Coronary artery (tissue), 2 donors: Measurements from ENCODE around the gene VPS37C.
A peak's percentile ranks its signal among the peaks of the same experiment; 100 is the strongest.

ENCODE experiments used
- DNase-seq: peaks from one replicate; pipeline ENCODE4 v3.0.0-alpha.2; 2017; ENCODE audit warnings: low spot score
- H3K27ac ChIP-seq, 2 donors: fragments of 200-600 bp; sonication (generic); one replicate each; pipeline ENCODE4 v1.5.1; 2016 to 2019
- H3K4me3 ChIP-seq: fragments of 200-600 bp; sonication (generic); 2 replicates; pipeline ENCODE4 v1.5.1; 2016; ENCODE audit warnings: mild to moderate bottlenecking, moderate library complexity
- CTCF ChIP-seq: fragments of 200-600 bp; sonication (generic); IDR thresholded peaks from one replicate; pipeline ENCODE4 v1.5.1; 2019; ENCODE audit warnings: antibody characterized with exemption

The VPS37C gene

GRCh38 chr11:61087426-61088119 is 73.7 kb downstream of the VPS37C start:
- Histone ChIP-seq H3K4me3 (no peak overlapping the region), H3K27ac (no peak overlapping the region)
- TF ChIP-seq CTCF: no peak
- peak; percentile 52 for DNase-seq

GRCh38 chr11:61083601-61084147 is 77.6 kb downstream of the VPS37C start:
- TF ChIP-seq CTCF: no peak
- H3K27ac ChIP-seq: no peak overlapping the region
- DNase-seq: peak; percentile 46
- H3K4me3 ChIP-seq: no peak overlapping the region

- H3K4me3 ChIP-seq: no peak overlapping the region
Observed at GRCh38 chr11:61082931-61083531, 78.2 kb downstream of the VPS37C start.

GRCh38 chr11:61082062-61082870 is 79.0 kb downstream of the VPS37C start:
- no peak for TF ChIP-seq CTCF
- DNase-seq: no peak
- Histone ChIP-seq H3K4me3 (no peak overlapping the region), H3K27ac (no peak overlapping the region)

More at GRCh38 chr11:61082931-61083531, 78.2 kb downstream of the VPS37C start:
- H3K27ac ChIP-seq: no peak overlapping the region
- no peak for TF ChIP-seq CTCF
- peak; percentile 56 for DNase-seq

- Histone ChIP-seq H3K4me3 (no peak overlapping the region), H3K27ac (no peak overlapping the region)
- TF ChIP-seq CTCF: no peak
- DNase-seq: no peak
Observed at GRCh38 chr11:61080986-61081590, 80.1 kb downstream of the VPS37C start.

- DNase-seq: no peak
- no peak overlapping the region for H3K27ac ChIP-seq
- no peak for TF ChIP-seq CTCF
Observed at GRCh38 chr11:61080526-61080925, 80.7 kb downstream of the VPS37C start.

More at GRCh38 chr11:61080526-61080925, 80.7 kb downstream of the VPS37C start:
- H3K4me3 ChIP-seq: no peak overlapping the region
